ENCODE data around the gene SMIM1.

Gene SMIM1

GRCh38 chr1:3787745-3788605 is 15.4 kb downstream of the SMIM1 start:
- no peak for DNase-seq (ENCODE audit: extremely low read depth, low read depth)
- TF ChIP-seq, protein P1, sequence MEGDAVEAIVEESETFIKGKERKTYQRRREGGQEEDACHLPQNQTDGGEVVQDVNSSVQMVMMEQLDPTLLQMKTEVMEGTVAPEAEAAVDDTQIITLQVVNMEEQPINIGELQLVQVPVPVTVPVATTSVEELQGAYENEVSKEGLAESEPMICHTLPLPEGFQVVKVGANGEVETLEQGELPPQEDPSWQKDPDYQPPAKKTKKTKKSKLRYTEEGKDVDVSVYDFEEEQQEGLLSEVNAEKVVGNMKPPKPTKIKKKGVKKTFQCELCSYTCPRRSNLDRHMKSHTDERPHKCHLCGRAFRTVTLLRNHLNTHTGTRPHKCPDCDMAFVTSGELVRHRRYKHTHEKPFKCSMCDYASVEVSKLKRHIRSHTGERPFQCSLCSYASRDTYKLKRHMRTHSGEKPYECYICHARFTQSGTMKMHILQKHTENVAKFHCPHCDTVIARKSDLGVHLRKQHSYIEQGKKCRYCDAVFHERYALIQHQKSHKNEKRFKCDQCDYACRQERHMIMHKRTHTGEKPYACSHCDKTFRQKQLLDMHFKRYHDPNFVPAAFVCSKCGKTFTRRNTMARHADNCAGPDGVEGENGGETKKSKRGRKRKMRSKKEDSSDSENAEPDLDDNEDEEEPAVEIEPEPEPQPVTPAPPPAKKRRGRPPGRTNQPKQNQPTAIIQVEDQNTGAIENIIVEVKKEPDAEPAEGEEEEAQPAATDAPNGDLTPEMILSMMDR (IDR thresholded peaks at IDR 0.05; ENCODE audit: low read depth, low read length) = no peak

GRCh38 chr1:3788756-3789420 is 16.3 kb downstream of the SMIM1 start:
- TF ChIP-seq, protein P1 (IDR thresholded peaks at IDR 0.05; ENCODE audit: low read depth, low read length) = no peak
- no peak for DNase-seq (ENCODE audit: extremely low read depth, low read depth)

DNA sequence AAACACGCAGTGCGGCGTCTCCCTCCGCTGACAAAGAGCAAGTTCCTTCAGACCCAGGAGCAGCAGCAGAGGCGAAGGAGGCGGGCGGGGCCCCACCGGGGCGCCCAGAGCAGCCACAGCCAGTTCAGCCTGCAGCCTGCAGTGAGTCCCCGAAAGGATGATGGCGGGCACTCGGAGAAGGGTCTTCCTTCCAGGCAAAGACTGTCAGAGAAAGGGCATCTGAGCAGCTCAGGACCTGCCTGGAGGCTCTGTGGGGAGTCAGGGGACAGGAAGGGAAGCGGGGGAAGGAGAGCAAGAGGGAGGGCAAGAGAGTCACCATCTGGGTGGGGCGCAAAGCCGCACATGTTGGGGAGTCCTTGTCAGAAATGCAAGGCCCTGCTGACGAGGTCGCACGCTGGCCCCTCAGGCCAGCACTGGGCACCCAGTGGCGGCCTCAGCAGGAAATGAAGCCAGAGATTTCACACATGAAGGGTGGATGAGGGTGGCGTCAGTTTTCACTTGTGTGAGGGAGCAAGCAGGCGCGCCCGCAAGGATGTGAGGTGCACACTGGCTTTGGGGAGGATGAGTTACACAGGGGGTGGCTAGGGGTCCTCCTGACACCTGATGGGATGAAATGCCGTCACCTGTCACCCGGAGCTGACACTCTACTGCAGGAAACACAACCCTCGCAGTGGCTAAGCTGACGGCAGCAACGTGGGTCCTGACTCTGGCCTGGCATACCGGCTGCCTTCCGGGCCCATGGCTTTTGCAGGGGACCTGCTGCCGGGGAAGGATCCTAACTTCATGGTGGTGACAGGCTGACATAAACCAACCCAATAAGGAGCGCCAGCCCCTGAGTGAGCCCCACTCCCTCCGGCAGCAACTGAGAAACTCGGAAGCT is 17.1 kb downstream of the SMIM1 start:
- no peak for DNase-seq (ENCODE audit: extremely low read depth, low read depth)
- TF ChIP-seq, protein P1 (IDR thresholded peaks at IDR 0.05; ENCODE audit: low read depth, low read length) = no peak

GRCh38 chr1:3790500-3790923 is 18.0 kb downstream of the SMIM1 start:
- DNase-seq (ENCODE audit: extremely low read depth, low read depth) = no peak
- TF ChIP-seq, protein P1 (IDR thresholded peaks at IDR 0.05; ENCODE audit: low read depth, low read length) = no peak

GRCh38 chr1:3790952-3791351 is 18.4 kb downstream of the SMIM1 start:
- DNase-seq (ENCODE audit: extremely low read depth, low read depth) = no peak
- TF ChIP-seq, protein P1 (IDR thresholded peaks at IDR 0.05; ENCODE audit: low read depth, low read length) = no peak

GRCh38 chr1:3795453-3796214 is 23.1 kb downstream of the SMIM1 start:
- no peak for DNase-seq (ENCODE audit: extremely low read depth, low read depth)
- TF ChIP-seq, protein P1 (IDR thresholded peaks at IDR 0.05; ENCODE audit: low read depth, low read length) = no peak
